Activated CD8-positive, alpha-beta memory T cell treated with anti-CD3 and anti-CD28 coated beads, Interleukin-2, amount 50 U/mL, for 24 hours (primary cell): ENCODE measurements around the gene RNF7.
"Not testable (repeated sequence)": the region's sequence is repeated elsewhere in the genome, so short reads cannot be mapped to it uniquely, and the experiment has no call there.

Experiments used
- DNase-seq: peaks from one replicate; pipeline ENCODE4 v3.0.0-alpha.2; 2020; ENCODE audit errors: extremely low read depth

Gene RNF7

DNA sequence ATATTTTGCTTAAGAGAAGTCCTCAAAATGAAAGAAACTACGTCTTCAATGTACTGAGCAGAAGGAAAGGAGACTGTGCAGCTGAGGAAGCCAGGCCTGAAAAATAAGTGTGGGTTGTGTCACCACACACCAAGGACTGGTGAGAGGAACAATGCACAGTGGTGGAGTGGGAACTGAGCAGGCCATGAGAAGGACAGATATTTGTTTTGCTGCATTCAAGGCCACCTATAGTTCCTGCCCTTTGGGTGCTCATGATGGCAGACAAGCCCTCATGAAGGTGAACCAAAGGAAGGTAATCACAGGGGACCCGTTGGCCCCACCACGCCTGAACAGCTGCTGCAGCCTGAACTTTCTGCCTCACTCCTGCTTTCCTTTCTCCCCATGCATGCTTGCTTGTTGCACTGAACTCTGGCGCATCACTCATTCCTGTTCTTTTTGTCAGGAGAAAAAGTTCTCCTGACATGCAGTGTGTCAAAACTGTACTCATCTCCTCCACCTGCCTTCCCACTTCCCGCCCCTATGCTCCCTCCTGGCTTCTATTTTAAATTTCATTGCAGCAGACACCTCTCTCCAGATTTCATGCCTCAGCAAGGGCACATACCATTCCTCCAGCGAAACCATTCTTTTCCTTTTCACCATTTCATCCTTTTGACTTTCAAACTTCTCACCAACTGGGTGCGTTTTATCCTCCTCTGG lies 2.2 kb upstream of the RNF7 start:
- no peak for DNase-seq

DNA sequence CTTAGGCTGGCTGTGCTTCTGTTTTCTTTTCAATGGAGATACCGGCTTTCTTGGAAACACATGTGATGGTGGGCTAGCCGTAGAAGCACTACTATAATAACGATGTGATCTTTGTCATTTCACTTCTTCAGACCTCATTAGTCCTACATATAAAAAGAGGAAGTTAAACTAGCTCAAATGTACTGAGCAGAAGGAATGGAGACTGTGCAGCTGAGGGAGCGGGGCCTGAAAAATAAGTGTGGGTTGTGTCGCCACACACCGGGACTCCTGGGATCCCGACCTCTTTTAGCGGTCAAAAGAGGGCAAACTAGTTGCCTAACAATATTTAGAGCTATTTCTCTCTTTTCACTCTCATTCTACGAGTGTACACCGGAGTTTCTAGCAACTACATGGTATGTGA lies 1.0 kb upstream of the RNF7 start:
- DNase-seq = no peak

DNA sequence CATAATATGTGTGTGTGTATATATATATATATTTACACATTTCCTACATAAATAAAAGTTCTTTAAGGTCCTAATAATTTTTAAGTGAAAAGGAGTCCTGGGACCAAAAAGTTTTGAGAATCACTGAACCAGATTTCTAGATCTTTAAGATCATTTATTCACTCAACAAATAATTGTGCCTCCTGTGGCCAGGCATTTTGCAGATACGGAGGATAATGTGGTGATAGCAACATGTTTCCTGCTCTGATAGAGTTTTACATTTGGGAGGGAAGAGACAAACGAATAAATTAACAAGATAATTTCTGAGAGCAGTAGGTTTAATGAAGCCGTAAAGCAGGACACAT lies 448 bp upstream of the RNF7 start:
- DNase-seq = no peak

DNA sequence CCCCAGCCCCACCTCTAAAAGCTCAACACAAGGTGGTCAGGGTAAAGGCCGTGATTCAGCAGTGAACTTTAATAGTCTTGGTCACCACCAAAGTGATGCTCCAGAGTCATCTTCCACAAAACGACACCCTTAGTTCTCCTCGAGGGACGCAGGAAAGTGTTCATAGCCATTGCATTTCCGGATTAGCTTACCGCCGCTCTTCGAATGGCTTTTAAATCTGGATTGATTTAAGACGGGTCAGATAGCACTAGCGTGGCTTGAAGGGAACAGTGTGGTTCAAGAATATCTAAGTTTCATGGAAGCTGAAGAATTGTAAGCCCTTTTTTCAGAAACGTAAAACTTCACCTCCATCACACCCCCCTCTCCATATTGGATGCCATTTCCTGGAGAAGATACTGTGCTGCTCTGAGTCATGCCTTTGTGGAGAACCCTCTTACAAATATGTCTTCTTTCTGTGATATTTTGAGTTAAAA lies 829 bp downstream of the RNF7 start:
- DNase-seq = no peak

DNA sequence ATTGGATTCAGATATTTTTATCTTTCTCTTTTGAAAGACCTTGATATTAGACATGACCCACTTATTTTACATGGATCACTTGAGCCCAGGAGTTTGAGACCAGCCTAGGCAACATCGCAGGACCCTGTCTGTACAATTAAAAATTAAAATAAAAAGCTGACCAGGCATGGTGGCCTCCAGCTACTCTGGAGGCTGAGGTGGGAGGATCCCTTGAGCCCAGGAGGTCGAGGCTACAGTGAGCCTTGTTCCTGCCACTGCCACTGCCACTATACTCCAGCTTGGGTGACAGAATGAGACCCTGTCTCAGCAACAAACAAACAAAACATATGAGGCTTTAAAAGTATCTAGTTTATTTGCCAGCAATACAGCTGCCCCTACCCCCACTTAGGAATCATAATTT lies 1.6 kb downstream of the RNF7 start:
- DNase-seq = no peak

DNA sequence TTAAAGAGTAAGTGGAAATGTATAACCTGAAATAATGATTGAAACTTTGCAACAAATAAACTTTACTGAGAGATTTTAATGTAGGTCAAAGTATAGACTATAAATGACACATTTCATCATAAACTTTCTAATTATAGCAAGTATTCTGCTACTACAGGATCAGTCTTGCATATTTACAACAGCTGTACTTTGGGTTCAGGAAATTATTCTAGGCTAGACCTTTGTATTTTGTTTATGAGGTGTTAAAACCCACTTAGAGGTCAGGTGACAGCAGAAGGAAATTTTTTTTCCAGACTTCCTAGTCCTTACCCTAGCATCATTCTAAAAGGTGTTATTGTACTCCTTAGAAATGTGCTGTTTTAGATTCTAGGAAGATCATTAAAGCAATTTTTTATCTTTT lies 2.3 kb downstream of the RNF7 start:
- no peak for DNase-seq

DNA sequence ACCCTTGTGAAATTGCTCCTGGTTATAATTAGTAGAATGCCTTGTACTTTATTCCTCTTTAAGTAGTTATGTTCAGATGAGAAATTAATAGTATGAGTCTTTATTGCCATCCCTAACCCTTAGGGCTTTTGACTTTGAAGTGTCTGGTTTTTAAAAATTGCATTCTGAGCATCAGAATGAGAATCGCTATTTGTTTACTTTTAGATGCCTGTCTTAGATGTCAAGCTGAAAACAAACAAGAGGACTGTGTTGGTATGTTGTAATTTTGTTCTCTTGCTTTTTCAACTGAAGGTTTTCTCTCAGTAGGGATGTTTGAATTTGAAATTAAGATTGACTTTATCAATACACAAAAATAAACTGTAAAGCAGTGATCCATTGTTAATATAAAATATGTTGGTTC lies 5.2 kb downstream of the RNF7 start:
- DNase-seq = no peak

DNA sequence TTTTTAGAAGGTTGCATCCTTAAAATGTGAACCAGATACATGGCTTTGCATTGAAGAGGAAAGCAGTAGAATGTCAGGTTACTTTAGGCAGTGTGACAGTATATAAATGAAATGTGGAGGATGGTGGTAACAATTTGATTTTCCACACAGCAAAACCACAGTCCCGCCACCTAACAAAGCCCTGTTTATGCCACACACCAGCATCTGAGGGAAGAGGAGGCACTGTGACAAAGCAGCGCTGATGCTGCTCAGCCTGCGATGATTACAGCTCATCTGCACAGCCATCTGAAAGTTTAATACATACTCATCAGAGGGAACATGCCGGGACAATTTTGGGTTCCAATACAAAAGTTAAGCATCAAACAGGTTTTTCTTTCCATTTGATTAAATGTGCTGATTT lies 8.9 kb downstream of the RNF7 start:
- no peak for DNase-seq

DNA sequence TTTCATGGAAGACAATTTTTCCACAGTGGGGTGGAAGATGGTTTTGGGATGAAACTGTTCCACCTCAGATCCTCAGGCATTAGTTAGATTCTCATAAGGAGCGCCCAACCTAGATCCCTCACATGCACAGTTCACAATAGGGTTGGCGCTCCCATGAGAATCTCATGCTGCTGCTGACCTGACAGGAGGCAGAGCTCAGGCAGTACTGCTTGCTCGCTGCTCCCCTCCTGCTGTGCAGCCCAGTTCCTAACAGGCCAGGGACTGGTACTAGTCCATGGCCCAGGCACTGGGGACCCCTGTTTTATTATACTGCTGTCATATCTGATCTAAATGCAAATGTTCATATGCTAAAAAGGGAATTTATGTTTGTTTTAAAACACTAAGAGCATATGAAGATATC lies 15.3 kb downstream of the RNF7 start:
- no peak for DNase-seq

DNA sequence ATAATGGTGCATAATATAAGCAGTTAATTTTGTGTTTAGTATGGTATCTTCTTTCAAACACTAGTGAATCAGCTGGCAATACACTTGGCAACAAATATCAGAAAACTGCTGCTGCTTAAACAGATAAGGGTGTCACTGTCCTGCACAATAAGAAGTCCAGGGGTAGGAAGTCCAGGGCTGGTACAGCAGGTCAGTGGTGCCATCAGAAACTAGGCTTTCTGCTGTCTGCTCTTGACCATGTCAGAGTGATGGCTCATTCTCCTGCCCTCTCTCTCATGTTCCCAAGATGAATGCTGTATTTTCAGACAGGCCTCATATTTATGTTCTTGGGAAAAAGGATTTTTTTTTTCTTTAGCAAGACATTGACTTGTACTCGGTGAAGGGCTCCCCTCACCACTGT lies 15.9 kb downstream of the RNF7 start:
- DNase-seq = no peak

DNA sequence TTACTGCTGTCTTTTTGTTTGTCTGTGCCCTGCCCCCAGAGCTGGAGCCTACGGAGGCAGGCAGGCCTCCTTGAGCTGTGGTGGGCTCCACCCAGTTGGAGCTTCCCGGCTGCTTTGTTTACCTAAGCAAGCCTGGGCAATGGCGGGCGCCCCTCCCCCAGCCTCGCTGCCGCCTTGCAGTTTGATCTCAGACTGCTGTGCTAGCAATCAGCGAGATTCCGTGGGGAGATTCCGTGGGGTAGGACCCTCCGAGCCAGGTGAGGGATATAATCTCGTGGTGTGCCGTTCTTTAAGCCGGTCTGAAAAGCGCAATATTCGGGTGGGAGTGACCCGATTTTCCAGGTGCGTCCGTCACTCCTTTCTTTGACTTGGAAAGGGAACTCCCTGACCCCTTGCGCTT lies 24.5 kb downstream of the RNF7 start:
- DNase-seq = not testable (repeated sequence)

DNA sequence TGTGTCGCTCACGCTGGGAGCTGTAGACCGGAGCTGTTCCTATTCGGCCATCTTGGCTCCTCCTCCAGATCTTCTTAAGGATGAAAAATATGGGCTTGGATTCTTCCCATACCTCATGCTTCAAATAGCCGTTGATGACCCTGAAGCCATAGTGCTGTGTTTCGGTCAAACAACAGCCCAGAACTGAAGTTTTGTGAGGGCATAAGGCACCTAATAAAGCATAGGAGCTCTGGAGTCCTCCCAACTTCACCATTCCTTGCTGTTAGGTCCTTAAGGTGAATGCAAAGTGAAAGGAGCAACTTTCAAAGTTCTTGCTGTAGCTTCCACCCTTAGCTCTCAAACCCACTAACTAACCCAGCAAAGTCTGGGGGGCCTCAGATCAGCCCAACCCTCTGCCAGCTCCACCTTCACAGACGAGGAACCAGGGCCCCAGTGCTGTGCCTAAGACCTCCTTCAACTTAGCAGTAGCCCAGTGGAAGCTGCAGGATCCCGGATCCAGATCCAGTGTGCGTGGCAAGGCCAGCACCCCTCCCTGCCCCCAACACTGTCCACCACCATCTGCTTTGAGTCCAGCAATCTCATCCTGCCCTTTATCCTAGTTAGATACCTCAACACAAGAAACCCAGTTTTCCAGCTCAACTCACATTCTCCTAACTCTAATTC lies 25.1 kb downstream of the RNF7 start, which contains the start of gene GRK7:
TSS of gene GRK7 (plus strand) at position 321 of the 663 bp plus-strand sequence. CDS start 14,877 bp downstream, outside the sequence.
- no peak for DNase-seq

DNA sequence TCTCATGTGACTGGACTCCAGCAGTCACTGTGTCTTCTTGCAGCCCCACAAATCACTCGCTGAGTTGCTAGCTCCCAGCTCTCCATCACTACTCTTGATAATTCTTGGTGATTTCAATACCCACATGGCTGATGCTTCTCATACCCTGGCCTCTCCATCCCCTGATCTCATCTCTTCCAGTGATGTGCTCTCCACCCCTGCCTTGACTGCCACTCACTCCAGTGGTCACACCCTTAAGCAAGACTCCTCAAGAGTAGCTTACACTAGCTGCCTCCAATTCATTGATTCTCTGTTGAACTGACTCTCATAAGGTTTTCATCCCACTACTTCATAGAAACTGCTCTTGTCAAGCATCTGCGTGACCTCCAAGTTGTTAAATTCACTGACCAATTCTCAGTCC lies 25.9 kb downstream of the RNF7 start:
- no peak for DNase-seq

DNA sequence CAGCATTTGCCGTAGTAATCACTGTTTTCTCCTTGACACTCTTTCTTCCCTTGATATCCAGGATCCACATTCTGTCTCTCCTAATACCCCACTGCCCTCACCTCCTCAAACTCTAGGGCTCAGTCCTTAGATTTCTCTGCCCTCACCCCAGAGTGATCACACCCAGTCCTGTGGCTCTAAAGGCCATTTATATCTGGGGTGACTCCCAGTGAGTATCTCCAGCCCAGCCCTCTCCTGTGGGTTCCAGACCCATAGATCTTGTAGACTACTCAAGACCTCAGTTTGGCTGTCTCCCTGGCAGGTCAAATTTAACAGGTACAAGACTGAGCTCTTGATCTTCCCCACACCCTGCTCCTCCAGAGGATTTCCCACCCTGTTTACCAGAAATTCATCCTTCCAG lies 26.4 kb downstream of the RNF7 start:
- DNase-seq = no peak

DNA sequence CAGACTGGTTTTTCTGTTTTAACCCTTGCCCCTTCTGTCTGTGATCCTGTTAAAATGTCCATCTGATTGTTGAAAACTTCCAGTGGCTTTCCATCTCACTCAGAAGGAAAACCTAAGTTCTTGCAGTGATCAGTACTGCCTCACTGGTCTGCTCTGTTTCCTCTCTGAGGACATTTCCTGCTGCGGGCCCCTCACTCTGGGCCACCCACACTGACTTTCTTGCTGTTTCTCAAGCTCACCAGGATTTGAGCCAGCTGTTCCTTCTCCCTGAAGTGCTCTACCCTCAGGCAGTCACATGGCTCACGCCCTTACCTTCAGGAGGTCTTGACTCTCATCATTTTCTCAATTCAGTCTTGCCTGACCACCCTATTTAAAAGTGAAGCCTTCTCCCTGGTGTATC lies 26.9 kb downstream of the RNF7 start:
- no peak for DNase-seq

DNA sequence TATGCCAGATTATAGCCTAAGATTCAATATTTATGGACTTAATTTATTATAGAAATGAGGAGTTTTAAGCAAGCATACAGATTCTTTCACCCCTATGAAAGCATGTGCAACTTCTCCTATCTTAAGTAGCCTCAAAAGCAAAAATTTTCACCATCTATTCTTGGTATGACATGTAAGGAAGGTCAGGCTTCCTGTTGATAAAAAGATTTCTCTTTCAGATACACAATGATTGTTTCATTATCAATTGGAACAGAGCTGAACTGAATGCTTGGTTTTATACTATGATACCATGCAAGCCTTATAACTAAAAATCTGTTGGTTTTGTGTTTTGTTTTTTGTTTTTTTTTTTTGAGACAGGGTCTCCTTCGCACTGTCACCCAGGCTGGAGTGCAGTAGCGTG lies 29.0 kb downstream of the RNF7 start:
- no peak for DNase-seq

DNA sequence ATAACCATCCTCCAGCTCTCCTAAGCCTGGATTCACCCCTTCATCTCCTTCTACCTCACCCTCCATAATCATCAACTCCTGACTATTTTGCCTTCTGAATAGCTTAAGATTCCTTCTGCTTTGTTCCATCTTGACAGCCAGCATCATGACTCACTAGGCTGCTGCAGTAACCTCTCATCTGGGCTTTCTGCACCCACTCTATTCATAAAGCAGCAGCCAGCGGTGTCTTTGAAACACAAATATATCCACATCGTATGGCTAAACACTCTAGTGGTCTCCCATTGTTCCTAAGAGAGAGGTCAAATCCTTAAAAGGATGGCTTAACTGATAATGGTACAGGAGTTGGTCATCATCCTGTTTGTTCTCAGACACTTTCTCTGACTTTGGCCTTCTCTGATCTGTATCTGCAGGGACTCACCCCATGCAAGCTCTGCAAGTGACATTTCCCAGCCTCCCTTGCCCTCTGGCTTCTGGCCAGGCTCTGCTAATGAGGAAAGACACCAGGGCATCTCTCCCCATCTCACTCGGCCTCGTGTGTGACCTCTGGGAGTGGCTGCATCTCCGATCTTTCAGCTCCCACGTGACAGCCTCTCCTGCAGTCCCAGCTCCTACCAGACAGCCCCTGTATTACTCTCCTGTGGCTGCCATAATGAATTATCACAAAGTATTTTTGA lies 31.3 kb downstream of the RNF7 start:
- no peak for DNase-seq

DNA sequence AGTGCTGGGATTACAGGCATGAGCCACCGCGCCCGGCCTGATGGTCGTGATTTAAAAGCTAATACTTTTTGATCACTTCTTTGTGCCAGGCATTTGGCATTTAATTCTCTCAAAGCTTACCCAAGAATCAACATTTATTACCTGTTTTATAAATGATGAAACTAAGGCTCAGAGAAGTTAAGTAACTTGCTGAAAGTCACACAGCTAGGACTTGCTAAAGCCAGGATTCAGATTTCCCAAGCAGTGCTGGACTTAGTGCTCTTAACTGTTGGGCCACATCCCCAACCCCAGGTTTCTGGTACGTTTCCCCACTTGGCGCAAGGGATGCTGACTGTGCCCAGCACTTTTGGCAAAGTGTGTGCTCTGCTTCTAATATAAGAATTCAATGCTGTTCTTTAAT lies 35.6 kb downstream of the RNF7 start:
- no peak for DNase-seq

DNA sequence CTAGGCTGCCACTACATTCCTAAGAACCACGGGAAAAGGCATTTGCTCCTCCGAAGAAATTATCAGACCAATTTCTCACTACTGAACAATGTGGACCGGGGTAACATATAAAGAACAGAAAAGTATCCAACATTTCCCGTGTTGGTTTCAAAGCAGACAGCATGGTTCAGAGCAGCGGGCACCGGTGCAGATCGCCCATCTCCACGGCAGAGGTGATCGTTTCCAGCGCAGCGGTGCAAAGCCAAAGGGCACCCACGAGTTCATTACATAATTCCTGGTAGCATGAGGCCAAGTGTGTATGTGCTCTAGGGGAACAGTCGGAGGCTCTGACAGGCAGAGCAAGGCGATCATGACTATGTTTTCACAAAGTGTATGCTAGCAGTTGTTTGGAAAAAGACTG lies 38.3 kb downstream of the RNF7 start:
- DNase-seq = no peak

DNA sequence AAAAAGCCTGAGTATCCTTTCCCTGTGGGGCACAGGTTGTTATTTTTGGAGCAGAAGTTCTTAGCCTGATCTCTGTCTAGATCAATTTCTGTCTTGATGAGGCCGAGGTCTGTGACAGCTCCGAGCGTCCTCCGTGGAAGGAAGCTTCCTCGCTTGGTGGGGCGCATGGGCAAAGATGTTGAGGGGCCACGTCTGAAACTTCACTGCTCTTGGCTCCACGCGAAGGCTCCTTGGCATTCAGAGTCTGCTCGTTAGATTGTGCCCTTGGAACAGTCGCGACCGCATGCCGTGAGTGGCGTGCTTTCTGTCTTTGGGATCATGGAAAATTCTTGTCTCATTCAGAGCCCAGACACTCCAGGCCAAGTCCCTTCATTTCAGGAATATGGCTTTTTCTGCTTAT lies 38.8 kb downstream of the RNF7 start:
- DNase-seq = no peak

DNA sequence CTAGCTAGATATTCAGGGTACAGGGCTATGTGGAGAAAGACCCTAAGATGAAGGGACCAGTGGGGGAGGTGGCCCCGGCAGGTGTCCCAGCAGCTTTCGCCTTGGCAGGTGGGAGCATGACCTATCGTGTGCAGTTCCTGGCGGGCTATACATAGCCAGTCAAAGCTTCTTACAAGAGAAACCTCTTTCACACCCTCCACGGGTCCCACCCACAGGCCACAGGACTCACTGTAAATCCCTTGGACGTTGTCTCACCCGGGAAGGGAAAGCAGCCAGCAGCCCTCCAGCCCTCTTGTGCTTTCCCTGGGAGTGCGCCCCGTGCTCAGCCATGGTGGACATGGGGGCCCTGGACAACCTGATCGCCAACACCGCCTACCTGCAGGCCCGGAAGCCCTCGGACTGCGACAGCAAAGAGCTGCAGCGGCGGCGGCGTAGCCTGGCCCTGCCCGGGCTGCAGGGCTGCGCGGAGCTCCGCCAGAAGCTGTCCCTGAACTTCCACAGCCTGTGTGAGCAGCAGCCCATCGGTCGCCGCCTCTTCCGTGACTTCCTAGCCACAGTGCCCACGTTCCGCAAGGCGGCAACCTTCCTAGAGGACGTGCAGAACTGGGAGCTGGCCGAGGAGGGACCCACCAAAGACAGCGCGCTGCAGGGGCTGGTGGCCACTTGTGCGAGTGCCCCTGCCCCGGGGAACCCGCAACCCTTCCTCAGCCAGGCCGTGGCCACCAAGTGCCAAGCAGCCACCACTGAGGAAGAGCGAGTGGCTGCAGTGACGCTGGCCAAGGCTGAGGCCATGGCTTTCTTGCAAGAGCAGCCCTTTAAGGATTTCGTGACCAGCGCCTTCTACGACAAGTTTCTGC lies 40.1 kb downstream of the RNF7 start:
- no peak for DNase-seq

DNA sequence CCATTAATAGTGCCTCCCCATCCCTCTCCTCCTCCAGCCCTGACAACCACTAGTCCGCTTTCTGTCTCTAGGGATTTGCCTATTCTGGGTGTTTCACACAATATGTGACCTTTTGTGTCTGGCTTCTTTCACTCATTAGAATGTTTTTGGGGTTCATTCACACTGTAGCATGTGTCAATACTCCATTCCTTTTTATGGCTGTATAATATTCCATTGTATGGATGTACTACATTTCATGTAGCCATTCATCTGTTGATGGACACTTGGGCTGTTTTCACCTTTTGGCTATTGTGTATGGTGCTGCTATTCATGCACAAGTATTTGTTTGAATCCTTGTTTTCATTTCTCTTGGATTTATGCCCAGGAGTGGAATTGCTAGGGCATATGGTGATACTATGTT lies 41.6 kb downstream of the RNF7 start:
- DNase-seq = no peak
